HUES64 (cell line): ENCODE data around the gene TAS2R41.

ENCODE experiments used
- H3K27ac ChIP-seq: 2 replicates; pipeline ENCODE4 v1.7.0; 2013; ENCODE audit warnings: low read depth, low read length, inconsistent platforms
- H3K27me3 ChIP-seq: 2 replicates; pipeline ENCODE4 v1.6.1; 2013; ENCODE audit warnings: mild to moderate bottlenecking, low read length; ENCODE audit not compliant: insufficient read depth
- H3K36me3 ChIP-seq: 2 replicates; pipeline ENCODE4 v1.6.1; 2013; ENCODE audit warnings: mild to moderate bottlenecking, low read length; ENCODE audit not compliant: insufficient read depth
- H3K4me1 ChIP-seq: 2 replicates; pipeline ENCODE4 v1.6.1; 2013; ENCODE audit warnings: mild to moderate bottlenecking, low read length, moderate library complexity; ENCODE audit not compliant: insufficient read depth
- H3K4me3 ChIP-seq: 2 replicates; pipeline ENCODE4 v1.5.1; 2013; ENCODE audit warnings: mild to moderate bottlenecking, low read length, moderate library complexity
- H3K9ac ChIP-seq: 2 replicates; pipeline ENCODE4 v1.6.1; 2013; ENCODE audit warnings: mild to moderate bottlenecking, low read depth, low read length
- H3K9me3 ChIP-seq: 2 replicates; pipeline ENCODE4 v1.6.1; 2013; ENCODE audit warnings: low read depth, low read length; ENCODE audit not compliant: insufficient read depth
- WGBS: fragments of 150-250, 120-280 bp; methylation state at CpG from one replicate; pipeline ENCODE4 v1.1.7; 2013; ENCODE audit warnings: missing lambda C conversion rate; 5-methylcytosine and 5-hydroxymethylcytosine counted together

TAS2R41 gene

DNA sequence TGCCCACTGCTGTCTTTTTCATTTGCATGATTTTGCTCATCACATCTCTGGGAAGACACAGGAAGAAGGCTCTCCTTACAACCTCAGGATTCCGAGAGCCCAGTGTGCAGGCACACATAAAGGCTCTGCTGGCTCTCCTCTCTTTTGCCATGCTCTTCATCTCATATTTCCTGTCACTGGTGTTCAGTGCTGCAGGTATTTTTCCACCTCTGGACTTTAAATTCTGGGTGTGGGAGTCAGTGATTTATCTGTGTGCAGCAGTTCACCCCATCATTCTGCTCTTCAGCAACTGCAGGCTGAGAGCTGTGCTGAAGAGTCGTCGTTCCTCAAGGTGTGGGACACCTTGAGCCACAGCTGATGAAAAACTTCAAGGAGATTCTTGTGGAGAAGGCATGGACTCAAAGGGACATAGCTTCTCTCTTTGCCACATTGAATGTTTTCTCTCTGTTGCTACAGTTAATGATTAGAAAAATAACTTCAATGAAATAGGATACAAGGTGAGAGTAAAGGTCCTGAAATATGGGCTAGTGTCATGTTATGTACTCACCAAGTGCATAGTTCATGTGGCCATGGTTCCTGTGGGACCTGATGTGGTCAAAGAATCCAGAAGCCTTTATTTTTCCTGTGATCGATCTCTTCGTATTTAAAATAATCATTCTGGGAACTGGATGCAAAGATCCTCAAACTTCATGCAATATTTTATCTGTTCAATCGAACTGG lies 33.5 kb upstream of the TAS2R41 start:
- Histone ChIP-seq H3K9me3 (no peaks in the 10 kb centered on the region), H3K27ac (no peak overlapping the region), H3K4me3 (no peak overlapping the region), H3K27me3 (no peaks in the 10 kb centered on the region), H3K36me3 (no peaks in the 10 kb centered on the region), H3K4me1 (peaks cover 17% of the 10 kb centered on the region; the same call in 1 of the 2 replicates), H3K9ac (no peak overlapping the region)
- 95% methylated on average over 6 of the region's 6 CpGs for WGBS

DNA sequence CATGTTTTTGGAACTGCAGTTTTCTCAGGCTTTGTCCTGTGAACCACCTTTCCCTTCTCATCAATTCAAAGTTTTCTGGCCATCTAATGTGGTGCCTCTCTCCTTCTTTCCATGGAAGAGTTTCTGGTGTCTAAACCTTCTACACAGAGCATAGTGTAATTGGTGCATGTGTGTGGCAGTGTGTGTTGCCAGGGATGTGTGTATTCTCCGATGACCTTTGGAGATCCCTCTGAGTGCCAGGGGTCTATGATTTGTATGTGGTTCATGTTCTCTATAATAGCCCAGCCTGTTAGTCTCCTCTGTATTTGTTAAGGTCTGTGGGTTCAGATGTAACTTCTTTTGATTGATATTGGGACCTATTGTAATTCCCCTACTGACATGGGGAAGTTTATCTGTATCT lies 32.9 kb upstream of the TAS2R41 start:
- Histone ChIP-seq H3K9ac (no peak overlapping the region), H3K9me3 (no peaks in the 10 kb centered on the region), H3K4me3 (no peak overlapping the region), H3K4me1 (peaks cover 17% of the 10 kb centered on the region; the same call in 1 of the 2 replicates), H3K36me3 (no peaks in the 10 kb centered on the region), H3K27ac (no peak overlapping the region), H3K27me3 (no peaks in the 10 kb centered on the region)
- 88% methylated on average over 1 of the region's 1 CpG for WGBS

DNA sequence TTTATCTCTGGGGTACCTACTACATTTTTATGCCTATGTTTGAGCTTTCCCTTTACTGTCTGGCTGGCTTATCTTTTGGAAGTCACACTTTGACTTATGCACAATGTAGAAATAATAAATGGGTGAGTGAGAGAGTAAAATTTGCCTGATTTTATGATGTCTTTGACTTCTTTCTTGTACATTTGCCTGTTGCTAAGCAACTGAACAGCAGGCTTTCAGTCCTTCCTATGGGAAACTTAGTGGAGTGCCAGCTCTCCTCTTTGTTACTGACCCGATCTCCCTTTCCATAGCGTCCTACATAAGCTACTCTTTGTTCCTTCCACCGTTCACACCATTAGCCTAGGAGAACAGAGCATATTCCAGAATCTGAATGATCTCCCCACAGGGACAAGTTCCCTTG lies 30.2 kb upstream of the TAS2R41 start:
- Histone ChIP-seq H3K9me3 (no peaks in the 10 kb centered on the region), H3K4me1 (peaks cover 17% of the 10 kb centered on the region; the same call in 1 of the 2 replicates), H3K27ac (no peak overlapping the region), H3K9ac (no peak overlapping the region), H3K36me3 (no peaks in the 10 kb centered on the region), H3K27me3 (no peaks in the 10 kb centered on the region), H3K4me3 (no peak overlapping the region)
- WGBS: 75% methylated on average over 3 of the region's 3 CpGs

DNA sequence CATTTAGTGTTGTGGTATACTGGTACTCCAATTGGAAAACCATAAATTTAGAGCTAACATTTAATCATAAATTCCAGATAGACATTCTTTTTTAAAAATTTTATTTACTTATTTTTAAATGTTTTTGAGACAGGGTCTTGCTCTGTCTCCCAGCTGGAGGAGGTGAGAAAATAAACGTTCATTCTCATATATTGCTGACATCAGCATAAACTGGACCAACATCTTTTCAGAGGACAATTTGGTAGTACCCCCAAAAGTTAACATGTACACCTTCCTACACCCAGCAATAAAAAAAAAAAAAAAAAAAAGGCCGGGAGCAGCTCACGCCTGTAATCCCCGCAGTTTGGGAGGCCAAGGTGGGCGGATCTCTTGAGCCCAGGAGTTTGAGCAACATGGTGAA lies 29.2 kb upstream of the TAS2R41 start:
- no peaks in the 10 kb centered on the region for H3K9me3 ChIP-seq
- H3K36me3 ChIP-seq: no peaks in the 10 kb centered on the region
- no peak overlapping the region for H3K27ac ChIP-seq
- H3K27me3 ChIP-seq: no peaks in the 10 kb centered on the region
- H3K4me3 ChIP-seq: no peak overlapping the region
- H3K9ac ChIP-seq: no peak overlapping the region
- WGBS: 88% methylated on average over 5 of the region's 5 CpGs
- peaks cover 17% of the 10 kb centered on the region; the same call in 1 of the 2 replicates for H3K4me1 ChIP-seq

DNA sequence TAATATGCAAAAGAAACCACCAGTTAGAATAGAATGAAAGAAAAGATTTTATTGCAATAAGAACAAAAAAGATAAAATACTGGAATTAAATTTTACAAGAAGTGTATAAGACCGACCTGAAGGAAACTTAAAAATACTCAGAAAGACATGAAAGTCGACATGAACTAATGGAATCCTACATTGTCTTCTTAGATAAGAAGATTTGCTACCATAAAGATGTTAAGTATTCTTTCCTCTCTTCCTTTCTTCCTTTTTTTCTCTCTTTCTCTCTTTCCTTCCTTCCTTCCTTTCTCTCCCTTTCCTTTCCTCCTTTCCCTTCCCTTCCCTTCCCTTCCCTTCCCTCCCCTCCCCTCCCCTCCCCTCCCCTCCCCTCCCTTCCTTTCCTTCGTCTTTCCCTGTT lies 27.9 kb upstream of the TAS2R41 start:
- no peaks in the 10 kb centered on the region for H3K36me3 ChIP-seq
- H3K9ac ChIP-seq: no peak overlapping the region
- WGBS: 96% methylated on average over 3 of the region's 3 CpGs
- no peak overlapping the region for H3K4me3 ChIP-seq
- no peaks in the 10 kb centered on the region for H3K27me3 ChIP-seq
- peaks cover 17% of the 10 kb centered on the region; the same call in 1 of the 2 replicates for H3K4me1 ChIP-seq
- H3K27ac ChIP-seq: no peak overlapping the region
- H3K9me3 ChIP-seq: no peaks in the 10 kb centered on the region

DNA sequence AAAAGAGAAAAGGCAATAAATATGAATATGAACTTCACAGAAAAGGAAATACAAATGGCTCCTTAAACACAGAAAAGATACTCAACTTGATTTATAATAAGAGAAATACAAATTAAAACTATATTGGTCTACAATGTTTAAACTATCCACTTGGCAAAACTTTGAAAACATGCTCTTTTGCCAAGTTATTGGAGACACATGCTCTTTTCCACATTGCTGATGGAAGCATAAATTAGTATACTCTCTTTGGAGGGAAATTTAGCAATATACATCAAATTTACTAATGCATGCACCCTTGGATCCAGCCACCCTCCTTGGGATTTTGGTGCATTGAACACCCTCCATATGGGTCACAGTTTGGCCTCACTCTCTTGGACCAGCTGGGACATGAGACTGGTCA lies 26.6 kb upstream of the TAS2R41 start:
- no peak overlapping the region for H3K9ac ChIP-seq

DNA sequence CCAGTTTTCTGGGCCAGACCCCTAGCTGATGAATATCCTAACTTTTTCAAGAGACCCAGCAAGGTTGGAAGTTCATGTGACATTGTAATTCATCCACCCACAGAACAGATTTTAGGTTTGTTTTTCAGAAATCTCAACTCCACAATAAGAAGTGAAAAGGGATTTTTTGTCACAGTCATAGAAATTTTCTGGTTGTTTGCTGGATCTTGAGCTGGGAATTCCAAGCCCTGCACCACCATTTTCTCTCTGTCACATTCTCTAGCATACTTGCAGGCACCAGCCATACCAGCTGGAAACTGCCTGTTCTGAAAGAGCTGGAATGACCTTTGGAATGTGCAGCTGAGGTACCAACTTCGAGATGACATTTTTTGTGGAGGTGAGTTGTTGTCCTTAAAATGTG lies 25.9 kb upstream of the TAS2R41 start:
- Histone ChIP-seq H3K4me3 (no peak overlapping the region), H3K27ac (no peak overlapping the region), H3K4me1 (peaks cover 7% of the 10 kb centered on the region; the same call in 1 of the 2 replicates), H3K9me3 (no peaks in the 10 kb centered on the region), H3K36me3 (no peaks in the 10 kb centered on the region), H3K27me3 (no peaks in the 10 kb centered on the region), H3K9ac (no peak overlapping the region)
- WGBS: 84% methylated on average over 1 of the region's 1 CpG

More for the DNA sequence above, 26.6 kb upstream of the TAS2R41 start:
- H3K27ac ChIP-seq: no peak overlapping the region
- no peaks in the 10 kb centered on the region for H3K9me3 ChIP-seq
- H3K4me1 ChIP-seq: peaks cover 7% of the 10 kb centered on the region; the same call in 1 of the 2 replicates
- H3K36me3 ChIP-seq: no peaks in the 10 kb centered on the region
- no peak overlapping the region for H3K4me3 ChIP-seq
- no peaks in the 10 kb centered on the region for H3K27me3 ChIP-seq

DNA sequence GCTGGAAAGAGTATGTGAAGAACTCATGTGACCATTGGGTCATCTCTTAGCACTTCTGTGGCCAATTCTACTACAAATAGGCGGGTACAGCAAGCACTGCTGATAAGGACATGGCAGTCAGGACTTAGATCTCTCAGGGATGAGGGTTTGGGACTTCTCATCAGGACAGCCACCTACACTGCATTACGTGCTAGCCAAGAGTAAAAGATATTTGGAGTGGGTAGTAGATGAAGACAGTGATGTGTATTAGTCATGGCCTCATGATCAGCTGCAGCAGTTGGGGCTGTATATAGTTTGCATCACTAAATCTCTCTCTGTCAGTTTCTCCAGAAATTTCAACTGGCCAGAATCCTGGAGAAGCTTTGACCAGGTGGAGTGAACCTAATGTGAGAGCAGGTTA lies 25.2 kb upstream of the TAS2R41 start:
- H3K27ac ChIP-seq: no peak overlapping the region
- no peaks in the 10 kb centered on the region for H3K9me3 ChIP-seq
- H3K9ac ChIP-seq: no peak overlapping the region
- no peaks in the 10 kb centered on the region for H3K36me3 ChIP-seq
- no peaks in the 10 kb centered on the region for H3K27me3 ChIP-seq
- H3K4me1 ChIP-seq: peaks cover 2% of the 10 kb centered on the region; the same call in 1 of the 2 replicates
- 93% methylated on average over 2 of the region's 2 CpGs for WGBS
- H3K4me3 ChIP-seq: no peak overlapping the region

DNA sequence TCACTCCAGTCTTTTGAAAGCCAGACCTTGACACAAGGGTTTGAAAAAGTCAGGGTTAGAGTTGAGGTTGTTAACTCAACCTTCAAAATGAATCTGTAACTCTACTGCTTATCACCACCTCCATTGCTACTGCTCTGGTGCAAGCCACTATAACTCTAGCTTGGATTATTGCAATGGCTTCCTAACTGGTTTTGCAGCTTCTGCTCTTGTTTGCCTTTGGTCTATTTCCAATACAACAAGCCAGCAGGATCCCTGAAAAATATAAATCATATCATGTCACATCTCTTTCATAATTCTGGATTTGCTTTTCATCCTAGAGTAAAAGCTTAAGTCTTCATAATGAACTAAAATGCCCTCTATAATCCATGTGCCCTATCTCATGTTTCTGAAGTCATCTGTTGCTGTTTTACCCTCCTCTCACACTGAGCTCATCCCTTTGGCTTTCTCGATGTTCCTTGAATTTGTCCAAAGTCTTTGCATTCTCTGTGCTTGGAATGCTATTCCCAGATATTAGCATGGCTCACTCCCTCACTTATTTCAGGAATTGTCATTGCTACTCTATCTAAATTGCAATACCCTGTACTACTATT lies 23.5 kb upstream of the TAS2R41 start:
- H3K36me3 ChIP-seq: no peaks in the 10 kb centered on the region
- no peak overlapping the region for H3K9ac ChIP-seq
- 92% methylated on average over 1 of the region's 1 CpG for WGBS

DNA sequence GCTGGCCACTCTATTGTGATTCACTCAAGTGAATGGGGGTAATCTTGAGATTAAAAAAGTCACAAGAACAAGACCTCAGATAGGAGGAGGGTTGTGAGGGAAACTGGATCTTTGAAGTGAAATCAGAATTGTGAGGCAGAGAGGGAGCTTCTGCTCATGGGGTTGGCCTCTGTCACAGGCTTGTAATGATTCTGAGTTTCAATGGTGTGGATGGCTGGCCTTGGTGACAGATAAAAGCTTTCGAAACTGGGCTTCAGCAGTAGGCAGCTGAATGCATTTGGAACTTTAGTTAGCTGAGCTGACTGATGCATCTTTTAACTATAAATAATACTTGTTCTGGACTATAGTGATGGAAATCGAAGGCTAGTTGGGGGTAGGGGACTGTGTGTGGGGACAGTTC lies 22.2 kb upstream of the TAS2R41 start:
- WGBS: 90% methylated on average over 1 of the region's 2 CpGs
- Histone ChIP-seq H3K4me3 (no peak overlapping the region), H3K9me3 (no peaks in the 10 kb centered on the region), H3K9ac (no peak overlapping the region), H3K4me1 (no peaks in the 10 kb centered on the region), H3K27me3 (no peaks in the 10 kb centered on the region), H3K36me3 (no peaks in the 10 kb centered on the region), H3K27ac (no peak overlapping the region)

More for the DNA sequence above, 23.5 kb upstream of the TAS2R41 start:
- Histone ChIP-seq H3K9me3 (no peaks in the 10 kb centered on the region), H3K4me3 (no peak overlapping the region), H3K27ac (no peak overlapping the region), H3K27me3 (no peaks in the 10 kb centered on the region), H3K4me1 (no peaks in the 10 kb centered on the region)

DNA sequence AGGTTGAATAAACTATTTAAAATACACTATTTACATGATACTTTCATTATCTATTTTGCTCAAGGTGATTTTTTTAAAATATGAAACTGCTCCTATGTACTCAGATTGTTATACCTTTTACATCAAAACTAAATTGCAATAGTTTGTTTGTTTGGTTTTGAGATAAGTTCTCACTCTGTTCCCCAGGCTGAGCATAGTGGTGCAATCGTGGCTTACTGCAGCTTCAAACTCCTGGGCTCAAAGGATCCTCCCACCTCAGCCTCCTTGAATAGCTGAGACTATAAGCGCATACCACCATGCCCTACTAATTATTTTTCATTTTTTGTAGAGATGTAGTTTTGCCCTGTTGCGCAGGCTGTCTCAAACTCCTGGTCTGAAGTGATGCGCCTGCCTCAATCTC lies 21.7 kb upstream of the TAS2R41 start:
- WGBS: 90% methylated on average over 4 of the region's 4 CpGs
- H3K4me1 ChIP-seq: no peaks in the 10 kb centered on the region
- H3K4me3 ChIP-seq: no peak overlapping the region

More for the DNA sequence above, 21.7 kb upstream of the TAS2R41 start:
- Histone ChIP-seq H3K27me3 (no peaks in the 10 kb centered on the region), H3K9ac (no peak overlapping the region), H3K36me3 (no peaks in the 10 kb centered on the region), H3K27ac (no peak overlapping the region), H3K9me3 (no peaks in the 10 kb centered on the region)
